HepG2 (cell line): ENCODE measurements around the gene CDT1. TPM values are rescaled to one million over a fixed set of nuclear protein-coding genes. Genes with fewer than 3 reads are reported as not detected.

Source experiments
- BRCA1 ChIP-seq: sonication (generic); formaldehyde crosslinking; IDR thresholded peaks from 2 replicates; pipeline ENCODE4 v1.4.0; 2020; ENCODE audit warnings: missing genetic modification reagents
- HMGA1 ChIP-seq: sonication (generic); formaldehyde crosslinking; conservative IDR thresholded peaks from 2 replicates; pipeline ENCODE4 v1.4.0; 2020; ENCODE audit warnings: missing genetic modification reagents
- HNRNPL ChIP-seq: fragments of 200-400 bp; formaldehyde crosslinking; IDR thresholded peaks from 2 replicates; pipeline ENCODE4 v1.6.1; 2017; ENCODE audit warnings: mild to moderate bottlenecking, low read depth, low read length
- HNRNPUL1 ChIP-seq: fragments of 200-400 bp; formaldehyde crosslinking; IDR thresholded peaks from 2 replicates; pipeline ENCODE4 v1.6.1; 2017; ENCODE audit warnings: low read depth, mild to moderate bottlenecking, low read length, moderate library complexity
- MAFK ChIP-seq, 2 experiments: IDR thresholded peaks in 1 of 2; conservative IDR thresholded peaks in 1 of 2; 2 replicates each; pipeline ENCODE4 v1.6.1; 2011; ENCODE audit warnings: improper control_type of control experiment in 2 of 2, low read length in 2 of 2
- SKI ChIP-seq: fragments of 450-650 bp; IDR thresholded peaks from one replicate; pipeline ENCODE4 v1.6.1; 2018; ENCODE audit warnings: mild to moderate bottlenecking; ENCODE audit not compliant: partially characterized antibody
- SP2 ChIP-seq: sonication (generic); formaldehyde crosslinking; IDR thresholded peaks from 2 replicates; pipeline ENCODE4 v1.5.1; 2020; ENCODE audit warnings: mild to moderate bottlenecking, missing genetic modification reagents
- YEATS4 ChIP-seq: sonication (generic); formaldehyde crosslinking; IDR thresholded peaks from 2 replicates; pipeline ENCODE4 v1.4.0; 2020; ENCODE audit warnings: missing genetic modification reagents, borderline replicate concordance
- ZBTB1 ChIP-seq: sonication (generic); formaldehyde crosslinking; IDR thresholded peaks from 2 replicates; pipeline ENCODE4 v1.4.0; 2020; ENCODE audit warnings: missing genetic modification reagents, borderline replicate concordance
- ZFP90 ChIP-seq: sonication (generic); formaldehyde crosslinking; IDR thresholded peaks from 2 replicates; pipeline ENCODE4 v1.8.0; 2022; ENCODE audit warnings: missing genetic modification reagents, mild to moderate bottlenecking, inconsistent platforms, borderline replicate concordance
- ZNF282 ChIP-seq: fragments of 450-650 bp; IDR thresholded peaks from 2 replicates; pipeline ENCODE4 v1.6.1; 2018; ENCODE audit not compliant: partially characterized antibody
- ZNF546 ChIP-seq: sonication (generic); formaldehyde crosslinking; conservative IDR thresholded peaks from 2 replicates; pipeline ENCODE4 v1.8.1; 2023; ENCODE audit warnings: mild to moderate bottlenecking, missing genetic modification reagents
- ZNF614 ChIP-seq: IDR thresholded peaks from 2 replicates; pipeline ENCODE4 v1.6.1; 2018; ENCODE audit warnings: missing biosample characterization, missing genetic modification reagents, inconsistent platforms, borderline replicate concordance
- ZNF616 ChIP-seq: sonication (generic); formaldehyde crosslinking; IDR thresholded peaks from 2 replicates; pipeline ENCODE4 v1.5.0; 2020; ENCODE audit warnings: low read depth, mild to moderate bottlenecking, missing genetic modification reagents
- ZNF674 ChIP-seq: sonication (generic); formaldehyde crosslinking; IDR thresholded peaks from 2 replicates; pipeline ENCODE4 v1.5.0; 2020; ENCODE audit warnings: low read depth, mild to moderate bottlenecking, missing genetic modification reagents
- ZSCAN12 ChIP-seq: sonication (generic); formaldehyde crosslinking; IDR thresholded peaks from 2 replicates; pipeline ENCODE4 v1.9.0; 2021; ENCODE audit warnings: mild to moderate bottlenecking, missing genetic modification reagents
- polyA plus RNA-seq, 8 experiments: library from polyadenylated mRNA; depleted of rRNA in 3 of 8; stranded (reverse) in 7 of 8; unstranded in 1 of 8; fragments of >200 nt; fragmentation: Illumina TruSeq in 4 of 8; extraction: Trizol in 4 of 8; gene quantifications; 2 replicates each; pipeline versions ENCODE4 v1.2.1 to v1.2.3, GENCODE V29; 2011 to 2016; ENCODE audit warnings: low read depth in 4 of 8, missing spikeins in 1 of 8, mixed read lengths in 1 of 8; ENCODE audit not compliant: insufficient read depth in 1 of 8
- total RNA-seq, 5 experiments: library from RNA; depleted of rRNA; stranded (reverse); fragments of >200 nt; fragmentation: Illumina TruSeq; extraction: Trizol; gene quantifications; 2 replicates each; pipeline ENCODE4 v1.2.3, GENCODE V29; 2016; ENCODE audit warnings: low read depth in 1 of 5
- TF ChIP-seq, protein P1 (sequence below): sonication (generic); formaldehyde crosslinking; conservative IDR thresholded peaks from 2 replicates; pipeline ENCODE4 v1.4.0; 2020; ENCODE audit warnings: missing genetic modification reagents
- TF ChIP-seq, protein P2 (sequence below): sonication (generic); formaldehyde crosslinking; conservative IDR thresholded peaks from 2 replicates; pipeline ENCODE4 v1.4.0; 2020; ENCODE audit warnings: missing genetic modification reagents
- TF ChIP-seq, protein P3 (sequence below): sonication (generic); formaldehyde crosslinking; IDR thresholded peaks from 2 replicates; pipeline ENCODE4 v1.5.0; 2020; ENCODE audit warnings: missing genetic modification reagents
- TF ChIP-seq, protein P4 (sequence below): sonication (generic); formaldehyde crosslinking; IDR thresholded peaks from 2 replicates; pipeline ENCODE4 v1.8.0; 2022; ENCODE audit warnings: mild to moderate bottlenecking, missing genetic modification reagents; ENCODE audit not compliant: insufficient replicate concordance
- TF ChIP-seq, protein P5 (sequence below): sonication (generic); formaldehyde crosslinking; IDR thresholded peaks from 2 replicates; pipeline ENCODE4 v1.8.0; 2022; ENCODE audit warnings: mild to moderate bottlenecking, missing genetic modification reagents, moderate library complexity

Gene CDT1
- total and polyA plus RNA-seq, 2 of the 13 experiments (the other 11 are each of a cell fraction or from before 2014, with no cell fraction given) = 23.1 to 23.8 TPM

DNA sequence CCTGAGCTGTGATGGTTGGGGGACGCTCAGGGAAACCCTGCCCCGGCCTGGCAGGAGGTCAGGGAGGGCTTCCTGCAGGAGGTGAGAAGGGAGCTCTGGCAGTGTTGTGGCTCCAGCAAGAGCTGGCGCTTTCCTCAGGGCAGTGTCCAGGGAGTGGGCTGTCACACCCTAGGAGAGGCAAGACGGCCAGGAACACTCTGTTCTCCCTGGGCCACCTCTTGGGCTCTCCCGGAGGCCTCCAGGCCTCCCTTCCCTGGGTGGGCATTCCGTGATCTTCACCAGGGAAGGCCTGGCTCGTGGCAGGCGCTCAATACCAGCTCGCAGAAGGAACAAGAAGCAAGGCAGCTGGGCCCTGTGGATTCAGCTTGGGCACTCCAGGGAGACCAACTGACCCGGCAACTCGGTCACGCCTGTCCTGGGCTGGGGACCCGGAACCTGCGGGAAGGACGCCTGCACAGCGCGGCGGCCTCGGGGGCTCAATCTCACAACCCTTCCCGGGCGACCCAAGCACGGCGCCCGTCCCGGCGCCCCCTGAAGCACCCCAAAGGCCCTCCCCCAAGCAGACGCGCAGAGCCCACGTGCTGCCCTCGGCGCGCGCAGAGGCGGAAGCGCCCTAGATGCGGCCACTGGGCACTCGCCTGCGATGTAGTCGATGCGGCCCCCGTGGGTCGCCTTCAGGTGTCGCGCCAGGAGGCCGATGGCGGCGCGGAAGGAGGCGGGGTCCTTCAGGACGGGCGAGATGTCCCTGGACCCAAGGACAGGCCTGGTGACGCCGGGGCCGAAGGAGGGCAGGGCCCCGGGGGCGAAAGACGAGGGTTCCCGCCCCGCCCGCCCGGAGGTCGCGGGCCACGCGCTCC lies 7.6 kb downstream of the CDT1 start (continued):
- TF ChIP-seq, protein P1, sequence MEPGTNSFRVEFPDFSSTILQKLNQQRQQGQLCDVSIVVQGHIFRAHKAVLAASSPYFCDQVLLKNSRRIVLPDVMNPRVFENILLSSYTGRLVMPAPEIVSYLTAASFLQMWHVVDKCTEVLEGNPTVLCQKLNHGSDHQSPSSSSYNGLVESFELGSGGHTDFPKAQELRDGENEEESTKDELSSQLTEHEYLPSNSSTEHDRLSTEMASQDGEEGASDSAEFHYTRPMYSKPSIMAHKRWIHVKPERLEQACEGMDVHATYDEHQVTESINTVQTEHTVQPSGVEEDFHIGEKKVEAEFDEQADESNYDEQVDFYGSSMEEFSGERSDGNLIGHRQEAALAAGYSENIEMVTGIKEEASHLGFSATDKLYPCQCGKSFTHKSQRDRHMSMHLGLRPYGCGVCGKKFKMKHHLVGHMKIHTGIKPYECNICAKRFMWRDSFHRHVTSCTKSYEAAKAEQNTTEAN (CRISPR knock-in tag) = no peak; the same call in 1 of the 2 replicates
- TF ChIP-seq ZNF546 (no peak), YEATS4 (CRISPR knock-in tag) (no peak), ZBTB1 (CRISPR knock-in tag) (no peak), ZFP90 (CRISPR knock-in tag) (peak; percentile 63; the same call in 1 of the 2 replicates), MAFK (conservative IDR thresholded peaks at IDR 0.05 in 1 of 2, IDR thresholded peaks at IDR 0.05 in 1 of 2; ENCODE audit: low read length in 2 of 2) (no peak), ZNF282 (no peak), SKI (no peak), HMGA1 (CRISPR knock-in tag) (no peak), HNRNPL (no peak; the same call in 1 of the 2 replicates), SP2 (CRISPR knock-in tag) (no peak), HNRNPUL1 (no peak), ZNF614 (CRISPR knock-in tag) (no peak), ZNF674 (0 out of 2 replicates have a peak, but pooled peaks have one; percentile 5), ZSCAN12 (CRISPR knock-in tag) (peak; percentile 86; the same call in 1 of the 2 replicates), BRCA1 (CRISPR knock-in tag) (0 out of 2 replicates have a peak, but pooled peaks have one; percentile 6), ZNF616 (CRISPR knock-in tag) (peak; percentile 54; the same call in 1 of the 2 replicates)
- TF ChIP-seq, protein P2, sequence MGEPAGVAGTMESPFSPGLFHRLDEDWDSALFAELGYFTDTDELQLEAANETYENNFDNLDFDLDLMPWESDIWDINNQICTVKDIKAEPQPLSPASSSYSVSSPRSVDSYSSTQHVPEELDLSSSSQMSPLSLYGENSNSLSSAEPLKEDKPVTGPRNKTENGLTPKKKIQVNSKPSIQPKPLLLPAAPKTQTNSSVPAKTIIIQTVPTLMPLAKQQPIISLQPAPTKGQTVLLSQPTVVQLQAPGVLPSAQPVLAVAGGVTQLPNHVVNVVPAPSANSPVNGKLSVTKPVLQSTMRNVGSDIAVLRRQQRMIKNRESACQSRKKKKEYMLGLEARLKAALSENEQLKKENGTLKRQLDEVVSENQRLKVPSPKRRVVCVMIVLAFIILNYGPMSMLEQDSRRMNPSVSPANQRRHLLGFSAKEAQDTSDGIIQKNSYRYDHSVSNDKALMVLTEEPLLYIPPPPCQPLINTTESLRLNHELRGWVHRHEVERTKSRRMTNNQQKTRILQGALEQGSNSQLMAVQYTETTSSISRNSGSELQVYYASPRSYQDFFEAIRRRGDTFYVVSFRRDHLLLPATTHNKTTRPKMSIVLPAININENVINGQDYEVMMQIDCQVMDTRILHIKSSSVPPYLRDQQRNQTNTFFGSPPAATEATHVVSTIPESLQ (CRISPR knock-in tag) = no peak
- TF ChIP-seq, protein P3, sequence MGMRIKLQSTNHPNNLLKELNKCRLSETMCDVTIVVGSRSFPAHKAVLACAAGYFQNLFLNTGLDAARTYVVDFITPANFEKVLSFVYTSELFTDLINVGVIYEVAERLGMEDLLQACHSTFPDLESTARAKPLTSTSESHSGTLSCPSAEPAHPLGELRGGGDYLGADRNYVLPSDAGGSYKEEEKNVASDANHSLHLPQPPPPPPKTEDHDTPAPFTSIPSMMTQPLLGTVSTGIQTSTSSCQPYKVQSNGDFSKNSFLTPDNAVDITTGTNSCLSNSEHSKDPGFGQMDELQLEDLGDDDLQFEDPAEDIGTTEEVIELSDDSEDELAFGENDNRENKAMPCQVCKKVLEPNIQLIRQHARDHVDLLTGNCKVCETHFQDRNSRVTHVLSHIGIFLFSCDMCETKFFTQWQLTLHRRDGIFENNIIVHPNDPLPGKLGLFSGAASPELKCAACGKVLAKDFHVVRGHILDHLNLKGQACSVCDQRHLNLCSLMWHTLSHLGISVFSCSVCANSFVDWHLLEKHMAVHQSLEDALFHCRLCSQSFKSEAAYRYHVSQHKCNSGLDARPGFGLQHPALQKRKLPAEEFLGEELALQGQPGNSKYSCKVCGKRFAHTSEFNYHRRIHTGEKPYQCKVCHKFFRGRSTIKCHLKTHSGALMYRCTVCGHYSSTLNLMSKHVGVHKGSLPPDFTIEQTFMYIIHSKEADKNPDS (CRISPR knock-in tag) = peak; percentile 23; the same call in 1 of the 2 replicates
- TF ChIP-seq, protein P4, sequence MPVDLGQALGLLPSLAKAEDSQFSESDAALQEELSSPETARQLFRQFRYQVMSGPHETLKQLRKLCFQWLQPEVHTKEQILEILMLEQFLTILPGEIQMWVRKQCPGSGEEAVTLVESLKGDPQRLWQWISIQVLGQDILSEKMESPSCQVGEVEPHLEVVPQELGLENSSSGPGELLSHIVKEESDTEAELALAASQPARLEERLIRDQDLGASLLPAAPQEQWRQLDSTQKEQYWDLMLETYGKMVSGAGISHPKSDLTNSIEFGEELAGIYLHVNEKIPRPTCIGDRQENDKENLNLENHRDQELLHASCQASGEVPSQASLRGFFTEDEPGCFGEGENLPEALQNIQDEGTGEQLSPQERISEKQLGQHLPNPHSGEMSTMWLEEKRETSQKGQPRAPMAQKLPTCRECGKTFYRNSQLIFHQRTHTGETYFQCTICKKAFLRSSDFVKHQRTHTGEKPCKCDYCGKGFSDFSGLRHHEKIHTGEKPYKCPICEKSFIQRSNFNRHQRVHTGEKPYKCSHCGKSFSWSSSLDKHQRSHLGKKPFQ (CRISPR knock-in tag) = no peak
- TF ChIP-seq, protein P5, sequence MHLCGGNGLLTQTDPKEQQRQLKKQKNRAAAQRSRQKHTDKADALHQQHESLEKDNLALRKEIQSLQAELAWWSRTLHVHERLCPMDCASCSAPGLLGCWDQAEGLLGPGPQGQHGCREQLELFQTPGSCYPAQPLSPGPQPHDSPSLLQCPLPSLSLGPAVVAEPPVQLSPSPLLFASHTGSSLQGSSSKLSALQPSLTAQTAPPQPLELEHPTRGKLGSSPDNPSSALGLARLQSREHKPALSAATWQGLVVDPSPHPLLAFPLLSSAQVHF = no peak
